K562 (cell line): ENCODE results near the gene DBNDD2. TPM values are rescaled to one million over a fixed set of nuclear protein-coding genes. Genes with fewer than 3 reads are reported as not detected.

Experiments used
- ATAC-seq: fragments of 200-7000 bp; cut with Tn5 transposase; 3 replicates; pipeline ENCODE4 v1.9.1; 2020; ENCODE audit warnings: moderate library complexity
- BruUV-seq: library from RNA; stranded (reverse); fragments of 400-500 nt; replicated peaks from 2 replicates; lab custom pipeline; 2021; lab: Mats Ljungman, UMichigan
- CTCF ChIA-PET: fragments of 300-600 bp; formaldehyde crosslinking; extraction: SDS; loops from one replicate; lab custom pipeline; 2021; ENCODE audit warnings: low intra/inter-chr PET ratio; lab: Yijun Ruan, JAX
- POLR2A ChIA-PET: fragments of 300-600, 350-650 bp; sonication (Branson Sonifier 250); formaldehyde crosslinking; extraction: SDS; loops from one replicate; lab custom pipeline; 2021; ENCODE audit warnings: antibody characterized with exemption, inconsistent platforms; lab: Yijun Ruan, JAX
- DNase-seq, 4 experiments: peaks; one replicate each; pipeline versions ENCODE4 v3.0.0 to v3.0.0-alpha.2; 2011 to 2018; ENCODE audit warnings: low spot score in 3 of 4, mixed read lengths in 3 of 4; ENCODE audit errors: extremely low read depth in 1 of 4
- FAIRE-seq: peaks from 2 replicates; lab custom pipeline; 2011; peaks lifted over from hg19 to GRCh38; lab: Jason Lieb, UNC
- H2AFZ ChIP-seq: 2 replicates; pipeline ENCODE4 v1.6.0; 2011; ENCODE audit warnings: low read depth, low read length, control low read depth, inconsistent platforms
- H3K27ac ChIP-seq: fragments of 200-600 bp; 3 replicates; pipeline ENCODE4 v1.8.0; 2011; ENCODE audit warnings: low read depth, mild to moderate bottlenecking, control low read depth, inconsistent platforms, low read length, moderate library complexity, mixed read lengths; ENCODE audit errors: extremely low read depth
- H3K27me3 ChIP-seq, 2 experiments: fragments of 300-600 bp in 1 of 2; 2 replicates in 1 of 2; 3 replicates in 1 of 2; pipeline versions ENCODE4 v1.6.0 to v1.8.0; 2011; ENCODE audit warnings: inconsistent platforms in 2 of 2, low read length in 2 of 2, mild to moderate bottlenecking in 1 of 2, mixed read lengths in 1 of 2, moderate library complexity in 1 of 2; ENCODE audit not compliant: control insufficient read depth in 2 of 2, insufficient read depth in 2 of 2
- H3K36me3 ChIP-seq: fragments of 300-600 bp; 3 replicates; pipeline ENCODE4 v1.8.0; 2011; ENCODE audit warnings: mild to moderate bottlenecking, low read length, inconsistent platforms; ENCODE audit not compliant: control insufficient read depth, insufficient read depth
- H3K4me1 ChIP-seq, 2 experiments: fragments of 200-600 bp in 1 of 2; replicated peaks in 1 of 2; 2 replicates in 1 of 2; 3 replicates in 1 of 2; pipeline versions ENCODE4 v1.5.1 to v1.8.0; 2011; ENCODE audit warnings: inconsistent platforms in 2 of 2, low read length in 2 of 2, mild to moderate bottlenecking in 1 of 2, mixed read lengths in 1 of 2, moderate library complexity in 1 of 2; ENCODE audit not compliant: control insufficient read depth in 2 of 2, insufficient read depth in 2 of 2
- H3K4me2 ChIP-seq: 2 replicates; pipeline ENCODE4 v1.6.1; 2011; ENCODE audit warnings: low read length, control low read depth, inconsistent platforms, mixed read lengths; ENCODE audit not compliant: insufficient read depth
- H3K4me3 ChIP-seq: fragments of 200-600 bp; sonication (generic), shearing (Covaris generic); 2 replicates; pipeline ENCODE4 v1.5.1; 2016; ENCODE audit warnings: control low read depth, inconsistent platforms
- H3K79me2 ChIP-seq: fragments of 200-600 bp; 3 replicates; pipeline ENCODE4 v1.8.0; 2011; ENCODE audit warnings: low read length, inconsistent platforms; ENCODE audit not compliant: control insufficient read depth, insufficient read depth
- H3K9ac ChIP-seq, 2 experiments: 2 replicates each; pipeline versions ENCODE4 v1.6.0 to v1.6.1; 2011; ENCODE audit warnings: low read depth in 2 of 2, low read length in 2 of 2, control low read depth in 1 of 2, inconsistent platforms in 1 of 2, mild to moderate bottlenecking in 1 of 2, mixed read lengths in 1 of 2; ENCODE audit not compliant: insufficient read depth in 1 of 2
- H3K9me1 ChIP-seq: one replicate; pipeline ENCODE4 v1.6.0; 2011; ENCODE audit warnings: inconsistent platforms, mild to moderate bottlenecking, low read length, moderate library complexity; ENCODE audit not compliant: control insufficient read depth, insufficient read depth
- H3K9me3 ChIP-seq: replicated peaks from 2 replicates; pipeline ENCODE4 v1.5.1; 2011; ENCODE audit warnings: low read depth, low read length, inconsistent platforms; ENCODE audit not compliant: control insufficient read depth, insufficient read depth
- H4K20me1 ChIP-seq: replicated peaks from 2 replicates; pipeline ENCODE4 v1.6.1; 2011; ENCODE audit warnings: low read length, inconsistent platforms, mixed read lengths; ENCODE audit not compliant: control insufficient read depth, insufficient read depth
- POLR2A ChIP-seq: fragments of 450-650 bp; conservative IDR thresholded peaks from 2 replicates; pipeline ENCODE4 v1.6.1; 2016
- SIX5 ChIP-seq, 2 experiments: IDR thresholded peaks; 2 replicates each; pipeline ENCODE4 v1.6.1; 2011; ENCODE audit warnings: low read length in 2 of 2, borderline replicate concordance in 1 of 2, low read depth in 1 of 2, mild to moderate bottlenecking in 1 of 2, moderate library complexity in 1 of 2; ENCODE audit not compliant: insufficient read depth in 1 of 2
- SMARCA4 ChIP-seq: fragments of 450-650 bp; IDR thresholded peaks from 2 replicates; pipeline ENCODE4 v1.6.1; 2016
- TGIF2 ChIP-seq: sonication (generic); formaldehyde crosslinking; IDR thresholded peaks from 2 replicates; pipeline ENCODE4 v1.8.1; 2022; ENCODE audit warnings: mild to moderate bottlenecking, missing genetic modification reagents, moderate library complexity
- WGBS: fragments of 100-300 bp; shearing (Covaris generic); methylation state at CpG from one replicate; pipeline ENCODE4 v1.1.6; 2016; ENCODE audit warnings: low coverage, mixed read lengths; ENCODE audit not compliant: insufficient coverage; ENCODE audit errors: missing lambda C conversion rate; 5-methylcytosine and 5-hydroxymethylcytosine counted together
- in situ Hi-C: fragments of 300-500 bp; cut with MboI; formaldehyde crosslinking; loops from 4 replicates; pipeline ENCODE4 v1.15.0; 2018; ENCODE audit warnings: inconsistent platforms, mixed read lengths
- intact Hi-C: fragments of 100-400 bp; cut with micrococcal nuclease; formaldehyde crosslinking; loops from 2 replicates; pipeline ENCODE4 v1.14.2; 2022
- polyA plus RNA-seq, 8 experiments: library from polyadenylated mRNA; depleted of rRNA in 4 of 8; stranded (reverse) in 5 of 8; unstranded in 3 of 8; fragments of >200 nt; fragmentation: Nextera tagmentation in 2 of 8; fragmentation: Illumina TruSeq in 1 of 8; extraction: Ambion mirVana in 2 of 8; extraction: Trizol in 1 of 8; gene quantifications; 2 replicates each; pipeline versions ENCODE4 v1.2.1 to v1.2.3, GENCODE V29; 2011 to 2014; ENCODE audit warnings: inconsistent platforms in 1 of 8, missing spikeins in 1 of 8
- total RNA-seq, 7 experiments: library from RNA; depleted of rRNA in 6 of 7; stranded (reverse); fragments of >200 nt in 6 of 7; fragmentation: Illumina TruSeq in 2 of 7; extraction: Trizol in 2 of 7; gene quantifications; 2 replicates each; pipeline versions ENCODE4 v1.2.1 to v1.2.3, GENCODE V29; 2011 to 2021; ENCODE audit warnings: low replicate concordance in 1 of 7
- TF ChIP-seq, protein P1 (sequence below): sonication (generic); formaldehyde crosslinking; IDR thresholded peaks from 2 replicates; pipeline ENCODE4 v1.8.0; 2022; ENCODE audit warnings: missing genetic modification reagents, mild to moderate bottlenecking, borderline replicate concordance
- TF ChIP-seq, protein P2 (sequence below): sonication (generic); IDR thresholded peaks from 2 replicates; pipeline ENCODE4 v1.6.1; 2016

Gene DBNDD2
- total and polyA plus RNA-seq, 9 of the 15 experiments (the other 6 are each of a cell fraction or from before 2014, with no cell fraction given): 12.8 to 64.0 (median 35.8) TPM

DNA sequence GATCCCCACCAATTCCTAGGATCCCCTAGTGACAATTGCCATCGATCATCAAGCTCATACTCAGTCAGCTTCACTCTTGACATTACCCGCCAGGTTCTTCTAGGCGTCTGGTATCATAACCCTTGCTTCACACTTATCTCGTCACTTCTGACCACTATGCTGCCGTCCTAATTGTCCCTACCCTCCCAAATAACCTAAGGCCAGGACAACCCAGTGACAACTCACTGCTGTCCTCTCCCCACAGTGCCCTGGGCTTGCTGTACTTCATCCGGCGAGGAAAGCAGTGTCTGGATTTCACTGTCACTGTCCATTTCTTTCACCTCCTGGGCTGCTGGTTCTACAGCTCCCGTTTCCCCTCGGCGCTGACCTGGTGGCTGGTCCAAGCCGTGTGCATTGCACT lies 41.5 kb upstream of the DBNDD2 start:
- TF ChIP-seq POLR2A (no peak), SMARCA4 (no peak), TGIF2 (CRISPR knock-in tag) (no peak), SIX5 (IDR thresholded peaks at IDR 0.05; ENCODE audit: borderline replicate concordance in 1 of 2, insufficient read depth in 1 of 2, low read depth in 1 of 2, low read length in 2 of 2) (no peak)
- TF ChIP-seq, protein P1, sequence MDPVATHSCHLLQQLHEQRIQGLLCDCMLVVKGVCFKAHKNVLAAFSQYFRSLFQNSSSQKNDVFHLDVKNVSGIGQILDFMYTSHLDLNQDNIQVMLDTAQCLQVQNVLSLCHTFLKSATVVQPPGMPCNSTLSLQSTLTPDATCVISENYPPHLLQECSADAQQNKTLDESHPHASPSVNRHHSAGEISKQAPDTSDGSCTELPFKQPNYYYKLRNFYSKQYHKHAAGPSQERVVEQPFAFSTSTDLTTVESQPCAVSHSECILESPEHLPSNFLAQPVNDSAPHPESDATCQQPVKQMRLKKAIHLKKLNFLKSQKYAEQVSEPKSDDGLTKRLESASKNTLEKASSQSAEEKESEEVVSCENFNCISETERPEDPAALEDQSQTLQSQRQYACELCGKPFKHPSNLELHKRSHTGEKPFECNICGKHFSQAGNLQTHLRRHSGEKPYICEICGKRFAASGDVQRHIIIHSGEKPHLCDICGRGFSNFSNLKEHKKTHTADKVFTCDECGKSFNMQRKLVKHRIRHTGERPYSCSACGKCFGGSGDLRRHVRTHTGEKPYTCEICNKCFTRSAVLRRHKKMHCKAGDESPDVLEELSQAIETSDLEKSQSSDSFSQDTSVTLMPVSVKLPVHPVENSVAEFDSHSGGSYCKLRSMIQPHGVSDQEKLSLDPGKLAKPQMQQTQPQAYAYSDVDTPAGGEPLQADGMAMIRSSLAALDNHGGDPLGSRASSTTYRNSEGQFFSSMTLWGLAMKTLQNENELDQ (CRISPR knock-in tag): no peak
- TF ChIP-seq, protein P2, sequence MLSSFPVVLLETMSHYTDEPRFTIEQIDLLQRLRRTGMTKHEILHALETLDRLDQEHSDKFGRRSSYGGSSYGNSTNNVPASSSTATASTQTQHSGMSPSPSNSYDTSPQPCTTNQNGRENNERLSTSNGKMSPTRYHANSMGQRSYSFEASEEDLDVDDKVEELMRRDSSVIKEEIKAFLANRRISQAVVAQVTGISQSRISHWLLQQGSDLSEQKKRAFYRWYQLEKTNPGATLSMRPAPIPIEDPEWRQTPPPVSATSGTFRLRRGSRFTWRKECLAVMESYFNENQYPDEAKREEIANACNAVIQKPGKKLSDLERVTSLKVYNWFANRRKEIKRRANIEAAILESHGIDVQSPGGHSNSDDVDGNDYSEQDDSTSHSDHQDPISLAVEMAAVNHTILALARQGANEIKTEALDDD: no peak
- no peak overlapping the region for H3K4me2 ChIP-seq
- H3K9me1 ChIP-seq: no peaks in the 10 kb centered on the region
- intact Hi-C loops: loop anchor here (10.0 kb wide), 1 partner anchor 608 kb away; the partner anchor contains the start of gene ZNF335
- no peak for FAIRE-seq
- H3K27me3 ChIP-seq: no peaks in the 10 kb centered on the region
- H4K20me1 ChIP-seq: no peaks in the 10 kb centered on the region
- no peak for DNase-seq
- no peak overlapping the region for H3K27ac ChIP-seq
- H3K36me3 ChIP-seq: peaks cover 39% of the 10 kb centered on the region
- no TSS peak for BruUV-seq
- H3K4me1 ChIP-seq: peaks cover 9 to 11% of the 10 kb centered on the region in 2 experiments; a peak in 4 of 5 replicates
- H3K9ac ChIP-seq: peak overlapping the region in 1 of 2 experiments; percentile 68; a peak in 2 of 4 replicates
- ChIA-PET POLR2A (interaction anchor here (0.7 to 1.1 kb wide), 2 partner anchors 22 to 86 kb away, joined by 3 to 7 read pairs; no protein-coding TSS in a partner anchor), CTCF (no interaction called here)
- no peaks in the 10 kb centered on the region for H3K9me3 ChIP-seq
- no peak overlapping the region for H2AFZ ChIP-seq
- peaks cover 20% of the 10 kb centered on the region for H3K79me2 ChIP-seq
- WGBS: 85% methylated on average over 11 of the region's 11 CpGs
- H3K4me3 ChIP-seq: no peak overlapping the region
- in situ Hi-C loops: loop anchor here (5.0 kb wide), 1 partner anchor 44 kb away; no protein-coding TSS in a partner anchor
- ATAC-seq: no peak
